ENCODE measurements around the gene RAP1B. TPM values are rescaled to one million over a fixed set of nuclear protein-coding genes. Genes with fewer than 3 reads are reported as not detected.

Gene RAP1B
- total and polyA plus RNA-seq, 9 of the 15 experiments (the other 6 are each of a cell fraction or from before 2014, with no cell fraction given): 107 to 309 (median 170) TPM

DNA sequence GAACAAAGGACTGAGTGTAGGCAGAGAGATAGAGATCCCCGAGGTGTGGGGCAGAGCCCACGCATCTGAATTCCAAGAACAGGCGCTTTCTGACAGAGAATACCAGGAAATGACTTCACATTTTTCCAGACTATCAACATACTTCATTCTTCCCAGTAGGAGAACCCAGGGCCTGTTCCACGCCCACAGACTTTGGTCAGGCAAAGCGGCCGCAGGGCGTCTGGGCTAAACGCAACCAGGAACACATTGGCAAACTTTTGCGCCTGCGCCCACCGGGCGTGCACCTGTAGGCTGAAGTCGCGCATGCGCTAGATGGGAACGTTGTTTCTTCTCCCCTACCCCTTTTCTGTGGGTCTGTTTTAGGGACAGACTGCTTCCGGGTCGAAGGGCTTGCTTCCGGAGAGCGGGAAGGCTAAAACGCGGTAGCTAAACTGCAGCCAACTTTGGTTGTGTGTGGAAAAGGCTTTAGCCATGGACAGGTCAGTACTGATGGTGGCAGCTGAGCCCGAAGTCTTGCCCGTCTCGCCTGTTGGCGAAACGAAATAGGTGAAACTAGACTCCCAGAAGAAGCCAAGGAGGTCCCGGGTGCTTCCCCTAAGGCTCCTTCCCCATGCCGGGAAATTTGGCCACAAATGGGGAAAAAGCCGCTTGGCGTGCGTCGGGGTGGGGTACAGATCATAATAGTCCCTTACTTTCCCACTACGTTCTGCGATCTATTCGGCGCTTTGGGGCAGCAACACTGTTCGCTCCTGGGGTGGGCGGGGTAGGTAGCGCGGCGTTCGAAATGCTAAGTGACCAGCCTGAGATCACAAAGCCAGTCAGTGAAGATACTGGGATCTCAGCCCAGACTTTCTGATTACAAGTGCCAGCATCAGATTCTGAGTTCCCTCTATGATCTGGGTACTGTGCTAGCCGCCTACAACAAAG lies 76.2 kb downstream of the RAP1B start, which contains the start of gene NUP107 (continued):
- TF ChIP-seq ZBTB5 (IDR thresholded peaks at IDR 0.05): no peak
- TF ChIP-seq NR4A1 (CRISPR knock-in tag; IDR thresholded peaks at IDR 0.05): no peak
- peak; percentile 59 for TF ChIP-seq NR4A1 (tag; IDR thresholded peaks at IDR 0.05)
- no peak for TF ChIP-seq BCL6 (CRISPR knock-in tag; IDR thresholded peaks at IDR 0.05)
- TF ChIP-seq PRMT5 (CRISPR knock-in tag; IDR thresholded peaks at IDR 0.05): no peak
- peak; percentile 4 for TF ChIP-seq ZFP36 (IDR thresholded peaks at IDR 0.05; ENCODE audit: low read depth, low read length, partially characterized antibody)
- TF ChIP-seq MTA1 (IDR thresholded peaks at IDR 0.05; ENCODE audit: borderline replicate concordance): peak; percentile 56; the same call in 1 of the 2 replicates
- no peak for TF ChIP-seq ZC3H8 (IDR thresholded peaks at IDR 0.05)
- no peak for TF ChIP-seq ZNF740 (CRISPR knock-in tag; IDR thresholded peaks at IDR 0.05)
- TF ChIP-seq ZNF740 (tag; IDR thresholded peaks at IDR 0.05): no peak
- peak; percentile 96 for TF ChIP-seq GTF2E2 (tag; IDR thresholded peaks at IDR 0.05)
- TF ChIP-seq RFX5 (IDR thresholded peaks at IDR 0.05; ENCODE audit: low read depth, low read length): no peak
- peak; percentile 42; the same call in 1 of the 2 replicates for TF ChIP-seq CBFA2T2 (conservative IDR thresholded peaks at IDR 0.05)
- TF ChIP-seq, protein P1, sequence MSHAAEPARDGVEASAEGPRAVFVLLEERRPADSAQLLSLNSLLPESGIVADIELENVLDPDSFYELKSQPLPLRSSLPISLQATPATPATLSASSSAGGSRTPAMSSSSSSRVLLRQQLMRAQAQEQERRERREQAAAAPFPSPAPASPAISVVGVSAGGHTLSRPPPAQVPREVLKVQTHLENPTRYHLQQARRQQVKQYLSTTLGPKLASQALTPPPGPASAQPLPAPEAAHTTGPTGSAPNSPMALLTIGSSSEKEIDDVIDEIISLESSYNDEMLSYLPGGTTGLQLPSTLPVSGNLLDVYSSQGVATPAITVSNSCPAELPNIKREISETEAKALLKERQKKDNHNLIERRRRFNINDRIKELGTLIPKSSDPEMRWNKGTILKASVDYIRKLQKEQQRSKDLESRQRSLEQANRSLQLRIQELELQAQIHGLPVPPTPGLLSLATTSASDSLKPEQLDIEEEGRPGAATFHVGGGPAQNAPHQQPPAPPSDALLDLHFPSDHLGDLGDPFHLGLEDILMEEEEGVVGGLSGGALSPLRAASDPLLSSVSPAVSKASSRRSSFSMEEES (CRISPR knock-in tag; IDR thresholded peaks at IDR 0.05): no peak
- TF ChIP-seq, protein P2, sequence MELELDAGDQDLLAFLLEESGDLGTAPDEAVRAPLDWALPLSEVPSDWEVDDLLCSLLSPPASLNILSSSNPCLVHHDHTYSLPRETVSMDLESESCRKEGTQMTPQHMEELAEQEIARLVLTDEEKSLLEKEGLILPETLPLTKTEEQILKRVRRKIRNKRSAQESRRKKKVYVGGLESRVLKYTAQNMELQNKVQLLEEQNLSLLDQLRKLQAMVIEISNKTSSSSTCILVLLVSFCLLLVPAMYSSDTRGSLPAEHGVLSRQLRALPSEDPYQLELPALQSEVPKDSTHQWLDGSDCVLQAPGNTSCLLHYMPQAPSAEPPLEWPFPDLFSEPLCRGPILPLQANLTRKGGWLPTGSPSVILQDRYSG (tag; conservative IDR thresholded peaks at IDR 0.05; ENCODE audit: low read depth): 0 out of 2 replicates have a peak, but pooled peaks have one; percentile 25
- TF ChIP-seq SMARCA4 (IDR thresholded peaks at IDR 0.05): peak; percentile 92
- TF ChIP-seq ZNF830 (CRISPR knock-in tag; IDR thresholded peaks at IDR 0.05): no peak
- TF ChIP-seq ZNF75A (CRISPR knock-in tag; IDR thresholded peaks at IDR 0.05): peak; percentile 7; the same call in 1 of the 2 replicates
- TF ChIP-seq TAF1 (IDR thresholded peaks at IDR 0.05; ENCODE audit: control insufficient read depth, extremely low read depth, insufficient read depth, low read length, severe bottlenecking): peak; percentile 94
- peak; percentile 85 for TF ChIP-seq SIX5 (IDR thresholded peaks at IDR 0.05; ENCODE audit: borderline replicate concordance in 1 of 2, insufficient read depth in 1 of 2, low read depth in 1 of 2, low read length in 2 of 2)

All from K562 (cell line).